ENCODE results near the gene PTPRR.

PTPRR gene

GRCh38 chr12:70796989-70797388 lies 123.5 kb downstream of the PTPRR start:
- no peak for DNase-seq (ENCODE audit: low read depth)

- DNase-seq (ENCODE audit: low read depth): no peak
These were observed 124.9 kb downstream of the PTPRR start for GRCh38 chr12:70795608-70796007.

GRCh38 chr12:70794131-70794530 lies 126.4 kb downstream of the PTPRR start:
- no peak for DNase-seq (ENCODE audit: low read depth)

GRCh38 chr12:70788774-70789173 lies 131.8 kb downstream of the PTPRR start:
- no peak for DNase-seq (ENCODE audit: low read depth)

GRCh38 chr12:70787612-70788011 lies 132.9 kb downstream of the PTPRR start:
- DNase-seq (ENCODE audit: low read depth): no peak

GRCh38 chr12:70785896-70786295 lies 134.6 kb downstream of the PTPRR start:
- no peak for DNase-seq (ENCODE audit: low read depth)

GRCh38 chr12:70784042-70784668 lies 136.4 kb downstream of the PTPRR start:
- no peak for DNase-seq (ENCODE audit: low read depth)

- no peak for DNase-seq (ENCODE audit: low read depth)
These were observed 137.1 kb downstream of the PTPRR start for GRCh38 chr12:70783455-70783854.

- DNase-seq (ENCODE audit: low read depth): no peak
These were observed 141.3 kb downstream of the PTPRR start for GRCh38 chr12:70779250-70779649.

GRCh38 chr12:70774055-70774454 lies 146.5 kb downstream of the PTPRR start:
- DNase-seq (ENCODE audit: low read depth): no peak

- no peak for DNase-seq (ENCODE audit: low read depth)
These were observed 147.7 kb downstream of the PTPRR start for GRCh38 chr12:70772836-70773235.

- DNase-seq (ENCODE audit: low read depth): no peak
These were observed 149.0 kb downstream of the PTPRR start for GRCh38 chr12:70771581-70771980.

- DNase-seq (ENCODE audit: low read depth): no peak
These were observed 156.9 kb downstream of the PTPRR start for GRCh38 chr12:70763666-70764065.

GRCh38 chr12:70762000-70762399 lies 158.5 kb downstream of the PTPRR start:
- no peak for DNase-seq (ENCODE audit: low read depth)

- DNase-seq (ENCODE audit: low read depth): no peak
These were observed 161.2 kb downstream of the PTPRR start for GRCh38 chr12:70759161-70759918.

- DNase-seq (ENCODE audit: low read depth): no peak
These were observed 162.1 kb downstream of the PTPRR start for GRCh38 chr12:70758494-70758845.

- DNase-seq (ENCODE audit: low read depth): no peak
These were observed 162.6 kb downstream of the PTPRR start for GRCh38 chr12:70757830-70758493.

GRCh38 chr12:70756791-70757190 lies 163.7 kb downstream of the PTPRR start:
- no peak for DNase-seq (ENCODE audit: low read depth)

GRCh38 chr12:70756118-70756517 lies 164.4 kb downstream of the PTPRR start:
- DNase-seq (ENCODE audit: low read depth): no peak

GRCh38 chr12:70754330-70754741 lies 166.2 kb downstream of the PTPRR start:
- DNase-seq (ENCODE audit: low read depth): no peak

- DNase-seq (ENCODE audit: low read depth): no peak
These were observed 168.2 kb downstream of the PTPRR start for GRCh38 chr12:70752327-70752726.

GRCh38 chr12:70749931-70750330 lies 170.6 kb downstream of the PTPRR start:
- DNase-seq (ENCODE audit: low read depth): no peak

- DNase-seq (ENCODE audit: low read depth): no peak
These were observed 171.7 kb downstream of the PTPRR start for GRCh38 chr12:70748809-70749208.

All from activated T-helper 1 cell treated with Interleukin-2 at 50 U/mL for 16 hours (primary cell).